OCI-M2 (cell line): ENCODE results near the gene CYREN.
"Not testable (repeated sequence)": the region's sequence is repeated elsewhere in the genome, so short reads cannot be mapped to it uniquely, and the experiment has no call there.

Source experiments
- DNase-seq: peaks from one replicate; lab custom pipeline; 2025; ENCODE audit not compliant: unreplicated experiment; lab: John Stamatoyannopoulos, UW

CYREN gene

DNA sequence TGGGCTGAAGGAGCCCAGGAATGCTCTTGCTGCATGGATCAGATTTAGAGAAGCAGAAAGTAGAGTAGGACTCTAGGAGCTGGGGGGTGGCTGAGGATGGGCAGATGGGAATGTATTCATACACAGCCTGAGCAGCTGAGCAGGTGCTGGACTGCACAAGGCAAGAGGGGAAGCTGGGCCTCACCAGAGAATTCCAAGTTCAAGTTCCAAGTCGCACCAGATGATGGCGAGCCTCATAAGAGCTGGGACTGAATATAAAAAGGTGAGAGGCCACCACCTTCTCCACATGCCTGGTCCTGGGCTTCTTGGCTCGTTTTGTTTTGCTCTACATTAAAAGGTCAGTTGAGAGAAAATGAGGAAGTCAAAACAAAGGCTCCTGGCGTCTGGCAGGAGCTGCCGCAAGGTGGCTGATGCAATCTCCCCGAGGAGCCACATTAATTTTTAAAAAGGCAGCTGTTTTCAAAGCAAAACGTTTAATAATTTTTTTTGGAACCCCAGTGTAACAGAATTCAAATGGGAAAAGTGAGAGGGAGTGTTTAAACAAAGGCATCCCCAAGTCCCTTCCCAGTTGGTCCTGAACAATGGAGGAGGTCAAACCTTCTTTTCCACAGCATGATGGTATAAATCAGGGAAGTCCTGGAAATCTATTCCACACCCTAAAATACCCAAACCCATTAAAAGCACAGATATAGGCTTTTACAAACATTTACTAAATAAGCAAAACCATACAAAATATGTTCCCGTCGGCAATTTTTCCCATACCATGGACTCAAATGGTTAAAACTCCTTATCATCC, 9.5 kb downstream of the CYREN start:
- DNase-seq, result no peak

DNA sequence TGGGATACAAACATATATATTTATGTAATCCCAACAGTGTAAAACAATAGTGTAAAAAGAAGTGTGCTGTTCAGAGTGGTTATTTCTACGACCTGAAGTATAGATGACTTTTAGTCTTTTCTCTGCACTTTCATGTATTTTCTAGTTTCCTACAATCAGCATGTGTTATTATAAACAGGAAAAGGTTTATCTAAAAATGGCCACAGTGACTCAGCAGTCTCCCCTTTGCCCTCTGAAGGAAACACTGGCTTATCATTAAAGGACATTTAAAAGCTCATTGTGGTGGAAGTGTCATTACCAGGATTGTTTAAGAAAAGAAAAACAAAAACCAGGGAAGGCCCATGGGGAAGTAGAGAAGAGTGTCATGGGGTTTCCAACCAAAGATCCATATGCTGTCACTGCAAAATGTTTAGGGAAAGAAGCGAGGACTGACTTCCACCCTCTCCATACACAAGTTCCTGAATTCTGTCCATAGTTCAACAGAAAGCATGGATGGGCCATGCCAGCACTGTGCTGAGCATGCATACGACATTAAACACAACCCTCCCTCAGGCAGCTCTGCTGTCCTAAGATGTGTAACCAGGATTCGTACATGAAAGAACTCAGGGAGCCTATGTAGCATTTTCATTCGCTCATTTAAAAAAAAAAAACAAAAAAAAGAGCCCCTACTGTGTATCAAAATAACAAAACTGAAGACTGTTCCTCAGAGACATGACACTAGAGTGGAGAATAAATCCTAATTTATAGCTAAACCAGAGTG, 10.2 kb downstream of the CYREN start:
- DNase-seq, result peak; percentile 85

DNA sequence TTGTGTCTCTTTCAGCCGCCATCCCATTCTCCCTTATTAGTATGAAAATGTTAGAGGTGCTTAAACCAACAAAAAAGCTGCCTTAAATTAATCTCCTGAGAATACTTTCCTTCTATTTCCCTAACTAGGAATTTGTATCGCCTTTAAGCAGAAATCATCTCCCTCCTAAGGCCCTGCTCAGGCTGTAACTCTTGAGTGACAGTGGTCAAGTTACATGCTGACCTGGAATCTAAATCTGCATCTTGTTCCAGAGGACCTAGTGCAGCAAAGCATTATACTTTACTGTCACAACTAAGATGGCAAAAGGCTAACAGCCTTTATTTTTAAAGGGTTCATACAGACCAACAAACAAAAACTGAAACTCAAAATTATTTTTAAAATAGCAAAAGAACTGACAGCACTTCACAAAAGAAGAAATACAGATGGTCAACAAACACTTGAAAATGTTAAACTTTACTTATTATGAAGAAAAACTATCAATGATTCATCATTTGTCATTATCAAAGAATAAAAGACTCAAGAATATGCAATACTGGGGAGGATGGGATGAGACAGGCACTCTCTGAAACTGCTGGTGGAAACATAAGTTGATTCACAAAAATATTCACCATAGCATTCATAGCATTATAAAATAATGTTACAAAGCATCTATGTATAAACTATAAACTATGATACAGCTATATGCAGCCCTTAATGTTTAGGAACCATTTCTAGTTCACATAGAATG, 11.0 kb downstream of the CYREN start:
- no peak for DNase-seq

DNA sequence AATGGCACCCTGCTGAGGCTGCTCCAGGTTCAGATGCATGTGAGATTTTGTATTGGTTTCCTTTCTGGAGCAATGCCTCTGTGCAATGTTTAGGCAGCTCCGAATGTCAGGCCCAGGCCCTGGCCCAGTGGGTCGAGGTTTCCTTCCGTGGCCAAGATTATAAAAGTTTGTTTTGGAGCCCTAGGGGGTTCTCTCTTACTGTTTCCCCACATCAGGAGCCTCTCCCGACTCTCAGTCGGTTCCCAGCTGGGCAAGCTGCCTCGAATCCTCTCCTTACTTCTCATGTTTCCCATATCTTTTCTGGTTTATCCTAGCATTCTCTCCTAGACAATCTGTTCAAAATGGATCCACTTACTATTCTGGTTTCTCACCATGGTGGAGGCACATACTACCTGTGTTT, 11.6 kb downstream of the CYREN start:
- no peak for DNase-seq

DNA sequence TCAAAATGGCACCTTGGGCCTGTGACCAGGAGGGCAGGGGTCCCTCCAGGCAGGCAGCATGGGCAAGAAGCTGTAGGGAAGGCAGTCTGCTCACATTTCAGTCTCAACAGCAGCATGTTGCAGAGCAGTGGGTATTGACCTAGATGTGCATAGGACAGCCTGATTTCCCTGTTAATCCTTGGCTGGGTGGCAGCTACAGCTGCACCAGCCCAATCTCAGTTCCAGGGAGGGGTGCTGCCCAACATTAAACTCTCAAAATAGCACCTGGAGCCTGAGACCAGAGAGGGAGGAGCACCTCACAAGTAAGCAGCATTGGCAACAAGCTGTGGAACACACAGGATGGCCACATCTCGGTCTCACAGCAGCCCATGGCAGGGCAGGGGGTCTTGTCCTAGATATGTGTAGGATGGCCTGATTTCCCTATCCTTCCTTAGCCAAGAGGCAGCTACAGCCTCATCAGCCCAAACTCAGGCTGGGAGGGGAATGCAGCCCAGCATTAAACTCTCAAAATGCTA, 12.3 kb downstream of the CYREN start:
- DNase-seq, result no peak

DNA sequence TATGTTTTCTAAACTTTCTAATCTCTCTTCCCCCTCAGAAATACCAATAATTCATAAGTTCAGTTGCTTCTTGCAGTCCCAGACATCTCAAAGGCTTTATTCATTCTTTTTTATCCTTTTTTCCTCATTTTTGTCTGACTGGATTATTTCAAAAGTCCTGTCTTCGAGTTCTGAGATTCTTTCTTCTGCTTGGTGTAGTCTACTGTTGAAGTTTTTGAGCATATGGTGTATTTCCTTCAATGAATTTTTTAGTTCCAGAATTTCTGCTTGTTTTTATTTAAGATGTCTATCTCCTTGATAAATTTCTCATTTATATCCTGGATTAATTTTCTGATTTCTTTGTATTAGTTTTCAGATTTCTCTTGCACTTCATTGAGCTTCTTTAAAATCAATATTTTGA, 14.2 kb downstream of the CYREN start:
- DNase-seq, result no peak

DNA sequence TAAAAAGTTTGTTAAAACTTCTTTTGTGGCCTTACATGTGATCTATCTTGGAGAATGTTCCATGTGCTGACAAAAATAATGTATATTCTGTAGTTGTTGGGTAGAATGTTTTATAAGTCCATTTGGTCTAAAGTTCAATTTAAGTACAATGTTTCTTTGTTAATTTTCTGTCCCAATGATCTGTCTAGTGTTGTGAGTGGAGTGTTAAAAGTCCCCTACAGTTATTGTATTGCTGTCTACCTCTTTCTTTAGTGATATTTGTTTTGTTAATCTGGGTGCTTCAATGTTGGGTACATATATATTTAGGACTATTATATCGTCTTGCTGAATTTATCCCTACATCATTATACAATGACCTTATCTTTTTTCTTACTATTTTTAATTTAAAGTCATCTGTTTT, 15.8 kb downstream of the CYREN start:
- DNase-seq, result no peak

DNA sequence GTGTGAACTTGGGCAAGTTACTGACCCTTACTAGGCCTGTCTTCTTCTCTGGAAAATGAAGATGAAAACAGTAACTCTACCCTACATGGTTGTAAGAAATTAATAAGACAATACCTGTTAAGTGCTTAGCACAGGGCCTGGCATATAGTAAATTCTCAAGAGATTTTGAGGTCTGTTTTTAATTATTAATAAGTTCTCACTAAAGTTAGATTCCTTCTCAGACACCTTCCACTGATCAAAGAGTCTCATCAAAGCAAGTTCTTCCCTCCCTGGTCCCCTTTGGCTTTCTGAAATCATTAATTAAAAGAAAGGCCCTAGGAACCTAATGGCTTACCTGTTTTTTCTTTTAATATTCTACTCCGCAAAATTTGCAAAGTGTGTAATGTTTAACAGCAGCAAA, 18.1 kb downstream of the CYREN start:
- no peak for DNase-seq

DNA sequence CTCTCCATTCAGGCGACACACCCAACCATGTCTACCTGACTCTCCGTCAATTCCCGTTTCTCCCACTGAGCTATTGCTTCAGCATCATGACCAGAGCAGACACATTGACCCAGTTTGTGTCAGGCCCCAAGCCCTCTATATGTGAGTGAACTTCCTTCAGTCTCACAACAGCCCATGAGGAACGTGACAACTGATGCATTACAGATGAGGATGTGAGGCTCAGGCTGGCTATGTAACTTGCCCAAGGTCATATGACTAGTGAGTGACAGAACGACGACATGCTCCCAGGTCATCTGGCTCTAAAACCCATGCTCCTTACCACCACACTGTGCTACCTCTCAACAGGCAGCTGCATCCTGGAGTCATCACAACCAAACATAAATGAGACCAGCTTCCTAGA, 19.0 kb downstream of the CYREN start:
- DNase-seq, result no peak

DNA sequence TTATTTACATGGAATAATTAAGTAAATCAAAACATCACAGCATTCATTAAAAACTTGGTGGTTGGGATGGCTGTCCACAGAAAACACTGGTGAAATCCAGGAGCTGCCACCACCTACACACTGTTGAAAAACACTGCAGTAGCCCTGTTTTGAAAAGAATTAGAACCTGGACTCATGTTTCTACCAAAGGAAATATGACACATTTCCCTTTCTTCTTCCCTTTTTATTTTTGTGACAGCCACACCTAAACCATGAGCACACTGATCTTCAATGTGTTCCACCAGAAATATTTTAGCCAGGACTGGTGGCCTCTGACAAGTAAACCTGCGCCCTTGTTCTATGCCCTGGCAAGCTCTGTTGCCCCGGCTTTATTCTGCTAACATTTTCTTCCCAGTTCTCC, 19.4 kb downstream of the CYREN start:
- no peak for DNase-seq

DNA sequence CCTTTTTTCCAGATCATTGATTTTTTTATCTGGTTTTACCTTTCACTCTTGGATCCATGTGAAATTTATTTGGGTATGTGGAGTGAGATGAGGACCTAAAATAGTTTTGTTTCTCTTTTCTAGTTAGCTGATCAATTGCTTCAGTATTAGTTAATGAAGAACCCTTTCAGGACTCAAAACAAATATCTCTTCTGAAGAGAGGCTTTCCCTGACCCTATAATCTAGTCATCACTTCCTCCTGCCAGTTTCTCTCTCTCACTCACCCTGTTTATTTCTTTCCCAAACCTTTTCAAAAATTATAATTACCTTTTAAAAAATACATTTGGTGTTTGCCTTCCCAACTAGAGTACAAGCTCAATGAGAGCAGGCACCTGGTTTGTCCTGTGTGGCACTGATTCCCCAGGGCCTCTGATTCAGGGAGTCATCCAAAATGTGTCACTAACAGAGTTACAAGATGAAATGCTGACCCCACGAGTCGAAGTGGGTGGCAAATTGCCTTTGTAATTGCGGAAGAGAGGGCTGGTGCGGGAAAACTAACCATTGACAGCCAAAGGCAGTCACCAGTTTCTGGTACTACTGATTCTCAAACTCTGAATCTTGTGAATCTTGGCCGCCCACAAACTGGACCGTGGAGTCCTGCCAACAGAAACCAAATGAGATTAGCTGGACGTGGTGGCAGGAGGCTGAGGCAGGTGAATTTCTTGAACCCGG, 20.3 kb downstream of the CYREN start:
- no peak for DNase-seq

DNA sequence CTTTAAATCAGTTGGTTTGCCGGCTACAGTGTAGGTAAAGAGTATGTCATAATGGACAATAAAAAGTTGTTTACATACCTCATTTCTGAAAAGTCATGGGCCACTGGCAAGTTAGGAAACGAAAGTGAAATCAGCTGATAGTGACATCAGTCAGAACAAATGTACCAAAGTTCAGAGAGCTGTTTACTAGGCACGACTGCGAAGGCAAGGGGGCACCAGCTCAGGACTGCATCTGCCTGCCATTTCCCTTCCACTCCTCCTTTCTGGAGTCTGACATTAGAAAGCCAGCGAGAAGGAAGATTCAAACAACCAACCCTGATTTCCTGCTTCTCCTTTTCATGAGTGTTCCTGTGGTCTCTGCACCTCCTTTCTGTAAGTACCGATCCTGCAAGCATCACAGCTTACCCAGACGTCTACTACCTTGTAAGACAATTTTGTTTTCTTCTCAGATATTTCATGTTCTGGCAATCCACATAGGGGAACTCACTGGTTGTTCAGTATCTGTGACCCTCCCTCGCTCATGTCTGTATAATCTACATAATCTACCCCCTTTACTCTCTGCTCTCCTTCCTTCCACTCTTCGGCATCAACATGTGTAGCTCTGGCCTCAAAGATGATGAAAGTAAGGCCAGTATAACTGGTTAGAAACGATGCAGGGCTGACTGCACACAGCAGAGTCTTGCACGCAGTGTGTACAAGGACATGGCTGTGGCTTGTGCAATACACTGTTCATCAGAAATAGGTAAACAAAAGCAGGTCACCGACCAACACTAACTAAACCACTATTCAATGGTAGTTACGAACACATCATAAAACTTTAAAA, 22.4 kb downstream of the CYREN start, which contains the start of gene TMEM140:
TSS of gene TMEM140 (plus strand) at position 174 of the 823 bp plus-strand sequence. CDS start 16,370 bp downstream, outside the sequence.
- no peak for DNase-seq

DNA sequence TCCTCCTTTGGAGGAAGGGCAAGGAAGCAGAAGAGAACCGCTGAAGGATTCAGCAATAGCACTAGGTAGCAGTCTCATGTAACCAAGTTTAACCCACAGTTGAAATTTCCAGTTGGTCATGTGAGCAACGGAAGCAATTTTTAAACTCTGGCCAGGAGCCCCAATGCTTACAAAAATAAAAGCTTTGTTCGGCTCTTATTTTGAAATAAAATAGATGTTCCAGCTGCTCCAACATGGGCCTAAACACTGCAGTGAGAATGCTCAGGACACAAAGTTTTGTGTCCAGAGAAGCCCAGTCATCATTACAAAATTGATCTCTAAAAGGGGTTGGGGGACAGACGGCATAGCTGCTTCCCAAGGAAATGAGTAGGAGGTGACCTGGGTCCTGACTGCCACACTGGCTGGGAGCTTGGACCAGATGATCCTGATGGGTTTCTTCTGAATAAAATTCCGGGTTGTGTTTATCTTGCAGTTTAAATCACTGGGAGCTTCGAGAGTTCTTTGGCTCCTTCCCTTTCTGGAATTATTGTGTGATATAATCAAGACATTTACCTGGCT, 23.1 kb downstream of the CYREN start:
- no peak for DNase-seq

DNA sequence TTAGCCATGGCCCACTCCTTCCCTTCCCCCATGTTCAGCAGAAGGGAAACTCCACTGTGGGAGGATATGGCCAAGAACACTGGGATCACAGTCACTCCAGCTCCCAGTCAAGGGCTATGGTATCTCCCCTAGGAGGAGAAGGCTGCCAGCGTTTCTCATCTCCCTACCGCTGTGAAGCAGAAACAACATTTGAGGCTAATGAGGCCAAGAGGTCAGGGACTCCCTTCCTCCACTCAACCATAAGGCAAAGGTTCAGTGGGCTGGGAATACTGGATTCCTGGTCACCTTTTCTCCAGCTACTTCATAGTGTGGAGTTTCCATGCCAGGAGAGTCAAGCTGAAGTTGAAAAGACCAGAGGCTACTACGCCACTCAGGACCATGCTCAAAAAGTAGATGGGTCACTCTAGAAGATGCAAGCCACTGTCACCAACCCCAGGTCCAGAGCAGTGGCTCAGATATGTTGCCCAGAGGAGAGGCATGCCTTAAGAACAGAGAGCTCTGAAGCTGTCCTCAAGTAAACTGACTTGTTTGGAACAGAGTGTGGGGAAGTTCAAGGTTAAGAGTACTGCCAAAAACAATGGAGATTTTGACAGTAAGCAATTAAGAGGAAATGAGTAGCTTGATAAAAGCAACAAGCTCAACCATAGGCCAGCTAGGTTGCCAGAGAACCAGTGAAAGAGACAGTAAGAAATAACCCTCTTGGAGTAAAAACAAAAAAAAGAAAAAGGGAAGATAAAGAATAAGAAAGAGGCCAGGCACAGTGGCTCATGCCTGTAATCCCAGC, 26.4 kb downstream of the CYREN start:
- DNase-seq, result no peak

DNA sequence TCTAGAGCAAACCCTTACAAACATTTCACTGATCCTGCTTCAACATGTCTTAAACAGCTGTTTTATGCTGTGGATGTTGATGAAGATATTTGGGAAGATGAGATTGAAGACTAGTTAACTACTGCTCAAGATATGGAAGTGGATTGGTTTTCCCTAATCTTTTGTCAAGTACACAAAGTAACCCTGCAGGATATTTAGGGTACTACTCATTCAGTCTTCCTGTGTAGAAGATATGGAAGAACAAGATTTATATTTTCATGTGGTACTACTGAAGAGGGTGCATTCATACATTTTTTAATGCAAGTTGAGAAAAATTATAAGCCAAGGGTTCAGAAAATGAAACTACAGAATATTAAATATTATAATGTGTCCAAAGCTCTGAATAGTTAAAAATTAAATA, 40.9 kb downstream of the CYREN start:
- DNase-seq, result no peak

DNA sequence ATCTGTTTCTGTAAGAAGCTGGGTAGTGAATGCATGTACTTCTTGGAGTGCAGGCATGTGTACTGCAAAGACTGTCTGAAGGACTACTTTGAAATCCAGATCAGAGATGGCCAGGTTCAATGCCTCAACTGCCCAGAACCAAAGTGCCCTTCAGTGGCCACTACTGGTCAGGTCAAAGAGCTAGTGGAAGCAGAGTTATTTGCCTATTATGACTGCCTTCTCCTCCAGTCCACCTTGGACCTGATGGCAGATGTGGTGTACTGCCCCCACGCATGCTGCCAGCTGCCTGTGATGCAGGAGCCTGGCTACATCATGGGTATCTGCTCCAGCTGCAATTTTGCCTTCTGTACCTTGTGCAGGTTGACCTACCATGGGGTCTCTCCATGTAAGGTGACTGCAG, 41.6 kb downstream of the CYREN start:
- no peak for DNase-seq

DNA sequence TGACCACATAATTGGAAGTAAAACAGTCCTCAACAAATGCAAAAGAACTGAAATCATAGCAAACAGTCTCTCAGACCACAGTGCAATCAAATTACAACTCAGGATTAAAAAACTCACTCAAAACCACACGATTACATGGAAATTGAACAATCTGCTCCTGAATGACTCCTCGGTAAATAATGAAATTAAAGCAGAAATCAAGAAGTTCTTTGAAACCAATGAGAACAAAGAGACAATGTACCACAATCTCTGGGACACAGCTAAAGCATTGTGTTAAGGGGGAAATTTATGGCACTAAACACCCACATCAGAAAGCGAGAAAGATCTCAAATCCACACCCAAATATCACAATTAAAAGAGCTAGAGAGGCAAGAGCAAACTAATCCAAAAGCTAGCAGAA, 45.9 kb downstream of the CYREN start:
- DNase-seq, result not testable (repeated sequence)

DNA sequence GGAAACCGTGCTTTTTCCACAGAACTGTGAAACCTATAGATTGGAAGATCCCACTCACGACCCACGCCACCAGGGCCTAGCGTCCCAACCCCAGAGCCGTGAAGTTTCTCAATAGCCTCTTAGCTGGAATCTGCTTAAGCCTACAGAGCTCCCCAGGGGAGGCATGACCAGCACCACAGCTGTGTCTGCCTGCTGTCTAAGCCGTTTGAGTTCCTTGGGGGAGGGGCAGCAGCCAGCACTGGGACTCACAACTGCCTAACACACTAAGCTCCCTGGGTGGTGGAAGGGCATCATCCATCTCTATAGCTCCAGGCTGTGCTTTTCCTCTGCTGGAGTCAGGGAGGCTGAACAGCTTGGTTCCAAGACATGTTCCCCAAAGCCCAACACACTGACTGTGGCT, 48.6 kb downstream of the CYREN start:
- no peak for DNase-seq

DNA sequence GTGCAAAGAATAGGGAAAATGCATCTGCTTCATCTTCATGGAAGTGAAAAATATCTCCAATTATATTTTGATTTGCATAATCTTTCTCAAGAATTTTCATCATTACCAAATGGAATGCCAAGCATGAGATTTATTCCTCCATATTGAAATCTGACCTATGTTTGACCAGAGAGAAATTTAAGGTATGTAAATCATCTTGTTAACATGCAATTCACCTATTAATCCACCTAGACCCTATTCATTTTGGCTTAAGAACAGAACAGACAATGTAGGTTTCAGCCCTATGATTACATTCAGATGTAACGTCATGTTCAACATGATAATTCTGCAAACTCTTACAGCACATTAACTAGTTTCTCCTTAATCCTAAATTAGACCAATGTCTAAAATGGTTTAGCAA, 53.4 kb downstream of the CYREN start:
- no peak for DNase-seq
